Liver (tissue), 9 donors: ENCODE data around the gene IYD. TPM values are rescaled to one million over a fixed set of nuclear protein-coding genes. Genes with fewer than 3 reads are reported as not detected.

Source experiments
- DNase-seq: peaks from one replicate; pipeline ENCODE4 v3.0.0-alpha.2; 2017; ENCODE audit warnings: low spot score
- H3K27ac ChIP-seq, 2 donors: one replicate each; pipeline ENCODE4 v1.7.0; 2013; ENCODE audit warnings: inconsistent platforms in 2 of 2, low read length in 2 of 2, control low read depth in 1 of 2, low read depth in 1 of 2, mild to moderate bottlenecking in 1 of 2
- H3K27me3 ChIP-seq, 4 donors: one replicate each; pipeline versions ENCODE4 v1.6.1 to v1.7.0; 2013; ENCODE audit warnings: low read length in 3 of 4, inconsistent platforms in 1 of 4, mild to moderate bottlenecking in 1 of 4, moderate library complexity in 1 of 4; ENCODE audit not compliant: control insufficient read depth in 4 of 4, insufficient read depth in 4 of 4
- H3K36me3 ChIP-seq, 4 donors: one replicate each; pipeline versions ENCODE4 v1.6.1 to v1.7.0; 2013; ENCODE audit warnings: low read length in 3 of 4, mild to moderate bottlenecking in 3 of 4, low read depth in 1 of 4, moderate library complexity in 1 of 4; ENCODE audit not compliant: control insufficient read depth in 4 of 4, insufficient read depth in 3 of 4
- H3K4me1 ChIP-seq, 4 donors: one replicate each; pipeline versions ENCODE4 v1.6.1 to v1.7.0; 2013; ENCODE audit warnings: low read length in 3 of 4, mild to moderate bottlenecking in 3 of 4, moderate library complexity in 1 of 4; ENCODE audit not compliant: control insufficient read depth in 4 of 4, insufficient read depth in 4 of 4
- H3K4me3 ChIP-seq, 3 donors: one replicate each; pipeline versions ENCODE4 v1.6.1 to v1.7.0; 2013; ENCODE audit warnings: low read length in 3 of 3, control low read depth in 1 of 3, low read depth in 1 of 3, mild to moderate bottlenecking in 1 of 3
- H3K9ac ChIP-seq, 2 donors: one replicate each; pipeline ENCODE4 v1.7.0; 2013; ENCODE audit warnings: low read length in 2 of 2, mild to moderate bottlenecking in 2 of 2, moderate library complexity in 2 of 2, control low read depth in 1 of 2, low read depth in 1 of 2
- H3K9me3 ChIP-seq, 4 donors: one replicate each; pipeline versions ENCODE4 v1.6.1 to v1.7.0; 2013; ENCODE audit warnings: low read length in 3 of 4; ENCODE audit not compliant: control insufficient read depth in 4 of 4
- EGR1 ChIP-seq, 2 donors: IDR thresholded peaks; 2 replicates each; pipeline ENCODE4 v1.6.1; 2016 to 2018; ENCODE audit warnings: antibody characterized with exemption in 2 of 2, low read depth in 2 of 2
- FOXA1 ChIP-seq: IDR thresholded peaks from 2 replicates; pipeline ENCODE4 v1.6.1; 2016; ENCODE audit warnings: antibody characterized with exemption
- FOXA2 ChIP-seq: IDR thresholded peaks from 2 replicates; pipeline ENCODE4 v1.6.1; 2016; ENCODE audit warnings: antibody characterized with exemption
- GABPA ChIP-seq, 2 donors: IDR thresholded peaks in 1 of 2; conservative IDR thresholded peaks in 1 of 2; 2 replicates each; pipeline ENCODE4 v1.6.1; 2016; ENCODE audit warnings: antibody characterized with exemption in 2 of 2, mild to moderate bottlenecking in 1 of 2, moderate library complexity in 1 of 2
- HNF4A ChIP-seq, 2 donors: conservative IDR thresholded peaks; 2 replicates each; pipeline ENCODE4 v1.6.1; 2016; ENCODE audit warnings: antibody characterized with exemption in 2 of 2, mild to moderate bottlenecking in 2 of 2
- HNF4G ChIP-seq: IDR thresholded peaks from 2 replicates; pipeline ENCODE4 v1.6.1; 2016; ENCODE audit warnings: antibody characterized with exemption
- JUND ChIP-seq, 2 donors: IDR thresholded peaks; 2 replicates each; pipeline ENCODE4 v1.6.1; 2016; ENCODE audit warnings: antibody characterized with exemption in 2 of 2
- NR2F2 ChIP-seq: IDR thresholded peaks from 2 replicates; pipeline ENCODE4 v1.6.1; 2016; ENCODE audit warnings: antibody characterized with exemption
- RAD21 ChIP-seq, 2 donors: IDR thresholded peaks; 2 replicates each; pipeline ENCODE4 v1.6.1; 2016; ENCODE audit warnings: antibody characterized with exemption in 2 of 2, mild to moderate bottlenecking in 2 of 2
- RXRA ChIP-seq, 2 donors: IDR thresholded peaks; 2 replicates each; pipeline ENCODE4 v1.6.1; 2017 to 2018; ENCODE audit warnings: antibody characterized with exemption in 2 of 2, mild to moderate bottlenecking in 1 of 2
- SP1 ChIP-seq: IDR thresholded peaks from 2 replicates; pipeline ENCODE4 v1.6.1; 2018; ENCODE audit warnings: antibody characterized with exemption, mild to moderate bottlenecking
- TAF1 ChIP-seq: conservative IDR thresholded peaks from 2 replicates; pipeline ENCODE4 v1.6.1; 2016; ENCODE audit warnings: antibody characterized with exemption, mild to moderate bottlenecking
- YY1 ChIP-seq: IDR thresholded peaks from 2 replicates; pipeline ENCODE4 v1.6.1; 2016; ENCODE audit warnings: antibody characterized with exemption, mild to moderate bottlenecking
- WGBS: extraction: QIAGEN DNeasy Blood & Tissue Kit; methylation state at CpG from one replicate; pipeline ENCODE4 v1.1.7; 2013; 5-methylcytosine and 5-hydroxymethylcytosine counted together
- polyA plus RNA-seq, 2 donors: library from polyadenylated mRNA; stranded (reverse) in 1 of 2; unstranded in 1 of 2; fragments of 200-250 nt in 1 of 2; fragments of >200 nt in 1 of 2; fragmentation: Nextera tagmentation in 1 of 2; extraction: Ambion mirVana in 1 of 2; gene quantifications; one replicate each; pipeline versions ENCODE4 v1.2.1 to v1.2.3, GENCODE V29; 2013 to 2015
- total RNA-seq, 2 donors: library from RNA; depleted of rRNA; stranded (reverse); fragments of >200 nt; gene quantifications; one replicate each; pipeline ENCODE4 v1.2.3, GENCODE V29; 2014
- TF ChIP-seq, protein P1 (sequence below): IDR thresholded peaks from 2 replicates; pipeline ENCODE4 v1.6.1; 2016; ENCODE audit warnings: antibody characterized with exemption
- TF ChIP-seq, protein P2 (sequence below): IDR thresholded peaks from 2 replicates; pipeline ENCODE4 v1.6.1; 2016; ENCODE audit warnings: antibody characterized with exemption
- TF ChIP-seq, protein P3 (sequence below): IDR thresholded peaks from 2 replicates; pipeline ENCODE4 v1.6.1; 2016; ENCODE audit warnings: antibody characterized with exemption
- TF ChIP-seq, protein P4 (sequence below): IDR thresholded peaks from 2 replicates; pipeline ENCODE4 v1.6.1; 2016; ENCODE audit warnings: antibody characterized with exemption, mild to moderate bottlenecking
- TF ChIP-seq, protein P5 (sequence below): fragments of 150-350 bp; IDR thresholded peaks from 2 replicates; pipeline ENCODE4 v1.5.1; 2017; ENCODE audit warnings: improper control_type of control experiment, low read depth, low read length; ENCODE audit not compliant: missing input control
- donor health status: healthy.
- donor health status: healthy.
- donor health status: healthy.
- donor health status: healthy.
- donor health status: healthy.

IYD gene
- total and polyA plus RNA-seq, 4 donors = 1.6 to 6.2 (median 2.6) TPM

DNA sequence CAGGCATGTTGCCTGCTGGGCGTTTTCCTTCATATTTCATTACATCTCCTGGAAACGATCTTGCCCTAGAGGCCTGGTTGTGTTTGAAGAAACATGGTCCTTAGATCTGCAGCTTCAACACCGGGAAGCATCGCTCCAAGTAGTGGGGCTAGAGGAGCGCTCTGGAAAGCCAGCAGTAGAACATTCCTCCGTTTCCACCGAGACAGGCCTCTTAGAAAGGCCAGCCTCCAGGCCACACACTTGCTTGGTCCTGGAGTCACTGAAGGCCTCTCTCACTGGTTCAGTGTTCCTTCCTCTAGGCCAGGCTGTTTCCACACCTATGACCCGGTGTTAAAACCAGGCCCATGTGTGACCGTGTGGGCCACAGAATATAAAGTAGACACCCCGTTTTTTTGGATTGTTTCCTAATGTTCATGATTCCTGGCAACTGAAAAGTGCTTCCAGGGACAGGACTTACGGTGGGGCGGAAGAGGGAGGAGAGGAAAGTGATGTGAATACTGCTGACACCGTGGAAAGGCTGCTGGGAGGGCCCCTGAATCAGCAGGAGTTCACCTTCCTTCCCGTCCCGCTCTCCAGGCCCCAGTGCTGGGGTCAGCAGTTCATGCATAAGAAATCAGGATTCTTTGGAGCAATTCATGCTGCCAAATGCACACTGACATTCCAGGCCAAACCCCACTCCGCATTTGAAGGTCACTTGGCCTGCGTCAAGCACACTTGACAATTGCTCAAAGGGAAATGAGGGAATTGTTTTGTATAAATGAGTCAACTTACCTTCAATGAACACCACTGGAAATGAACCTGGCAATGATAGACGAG, 83.8 kb downstream of the IYD start:
- H3K9ac ChIP-seq = no peak overlapping the region

More for the DNA sequence above, 83.8 kb downstream of the IYD start:
- WGBS = 83% methylated on average over 18 of the region's 18 CpGs
- peaks cover 0 to 10% (median 4%) of the 10 kb centered on the region in 4 donors for H3K4me1 ChIP-seq
- no peaks in the 10 kb centered on the region for H3K36me3 ChIP-seq
- H3K4me3 ChIP-seq = no peak overlapping the region
- DNase-seq = no peak
- H3K27me3 ChIP-seq = no peaks in the 10 kb centered on the region
- TF ChIP-seq, protein P1, sequence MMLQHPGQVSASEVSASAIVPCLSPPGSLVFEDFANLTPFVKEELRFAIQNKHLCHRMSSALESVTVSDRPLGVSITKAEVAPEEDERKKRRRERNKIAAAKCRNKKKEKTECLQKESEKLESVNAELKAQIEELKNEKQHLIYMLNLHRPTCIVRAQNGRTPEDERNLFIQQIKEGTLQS = no peak
- TF ChIP-seq, protein P2, sequence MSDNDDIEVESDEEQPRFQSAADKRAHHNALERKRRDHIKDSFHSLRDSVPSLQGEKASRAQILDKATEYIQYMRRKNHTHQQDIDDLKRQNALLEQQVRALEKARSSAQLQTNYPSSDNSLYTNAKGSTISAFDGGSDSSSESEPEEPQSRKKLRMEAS = peak; percentile 28
- TF ChIP-seq JUND (IDR thresholded peaks at IDR 0.05) (no peak), RXRA (IDR thresholded peaks at IDR 0.05) (peak; percentile 14 to 28), FOXA1 (no peak), RAD21 (IDR thresholded peaks at IDR 0.05) (peak; percentile 25 to 37), TAF1 (no peak), YY1 (no peak), HNF4A (conservative IDR thresholded peaks at IDR 0.05) (no peak), FOXA2 (no peak), HNF4G (no peak), GABPA (IDR thresholded peaks at IDR 0.05 in 1 of 2, conservative IDR thresholded peaks at IDR 0.05 in 1 of 2) (no peak), EGR1 (IDR thresholded peaks at IDR 0.05; ENCODE audit: low read depth in 2 of 2) (no peak), SP1 (peak; percentile 54), NR2F2 (peak; percentile 95)
- TF ChIP-seq, protein P3, sequence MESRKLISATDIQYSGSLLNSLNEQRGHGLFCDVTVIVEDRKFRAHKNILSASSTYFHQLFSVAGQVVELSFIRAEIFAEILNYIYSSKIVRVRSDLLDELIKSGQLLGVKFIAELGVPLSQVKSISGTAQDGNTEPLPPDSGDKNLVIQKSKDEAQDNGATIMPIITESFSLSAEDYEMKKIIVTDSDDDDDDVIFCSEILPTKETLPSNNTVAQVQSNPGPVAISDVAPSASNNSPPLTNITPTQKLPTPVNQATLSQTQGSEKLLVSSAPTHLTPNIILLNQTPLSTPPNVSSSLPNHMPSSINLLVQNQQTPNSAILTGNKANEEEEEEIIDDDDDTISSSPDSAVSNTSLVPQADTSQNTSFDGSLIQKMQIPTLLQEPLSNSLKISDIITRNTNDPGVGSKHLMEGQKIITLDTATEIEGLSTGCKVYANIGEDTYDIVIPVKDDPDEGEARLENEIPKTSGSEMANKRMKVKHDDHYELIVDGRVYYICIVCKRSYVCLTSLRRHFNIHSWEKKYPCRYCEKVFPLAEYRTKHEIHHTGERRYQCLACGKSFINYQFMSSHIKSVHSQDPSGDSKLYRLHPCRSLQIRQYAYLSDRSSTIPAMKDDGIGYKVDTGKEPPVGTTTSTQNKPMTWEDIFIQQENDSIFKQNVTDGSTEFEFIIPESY = no peak
- TF ChIP-seq, protein P4, sequence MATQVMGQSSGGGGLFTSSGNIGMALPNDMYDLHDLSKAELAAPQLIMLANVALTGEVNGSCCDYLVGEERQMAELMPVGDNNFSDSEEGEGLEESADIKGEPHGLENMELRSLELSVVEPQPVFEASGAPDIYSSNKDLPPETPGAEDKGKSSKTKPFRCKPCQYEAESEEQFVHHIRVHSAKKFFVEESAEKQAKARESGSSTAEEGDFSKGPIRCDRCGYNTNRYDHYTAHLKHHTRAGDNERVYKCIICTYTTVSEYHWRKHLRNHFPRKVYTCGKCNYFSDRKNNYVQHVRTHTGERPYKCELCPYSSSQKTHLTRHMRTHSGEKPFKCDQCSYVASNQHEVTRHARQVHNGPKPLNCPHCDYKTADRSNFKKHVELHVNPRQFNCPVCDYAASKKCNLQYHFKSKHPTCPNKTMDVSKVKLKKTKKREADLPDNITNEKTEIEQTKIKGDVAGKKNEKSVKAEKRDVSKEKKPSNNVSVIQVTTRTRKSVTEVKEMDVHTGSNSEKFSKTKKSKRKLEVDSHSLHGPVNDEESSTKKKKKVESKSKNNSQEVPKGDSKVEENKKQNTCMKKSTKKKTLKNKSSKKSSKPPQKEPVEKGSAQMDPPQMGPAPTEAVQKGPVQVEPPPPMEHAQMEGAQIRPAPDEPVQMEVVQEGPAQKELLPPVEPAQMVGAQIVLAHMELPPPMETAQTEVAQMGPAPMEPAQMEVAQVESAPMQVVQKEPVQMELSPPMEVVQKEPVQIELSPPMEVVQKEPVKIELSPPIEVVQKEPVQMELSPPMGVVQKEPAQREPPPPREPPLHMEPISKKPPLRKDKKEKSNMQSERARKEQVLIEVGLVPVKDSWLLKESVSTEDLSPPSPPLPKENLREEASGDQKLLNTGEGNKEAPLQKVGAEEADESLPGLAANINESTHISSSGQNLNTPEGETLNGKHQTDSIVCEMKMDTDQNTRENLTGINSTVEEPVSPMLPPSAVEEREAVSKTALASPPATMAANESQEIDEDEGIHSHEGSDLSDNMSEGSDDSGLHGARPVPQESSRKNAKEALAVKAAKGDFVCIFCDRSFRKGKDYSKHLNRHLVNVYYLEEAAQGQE = peak; percentile 60
- TF ChIP-seq, protein P5, sequence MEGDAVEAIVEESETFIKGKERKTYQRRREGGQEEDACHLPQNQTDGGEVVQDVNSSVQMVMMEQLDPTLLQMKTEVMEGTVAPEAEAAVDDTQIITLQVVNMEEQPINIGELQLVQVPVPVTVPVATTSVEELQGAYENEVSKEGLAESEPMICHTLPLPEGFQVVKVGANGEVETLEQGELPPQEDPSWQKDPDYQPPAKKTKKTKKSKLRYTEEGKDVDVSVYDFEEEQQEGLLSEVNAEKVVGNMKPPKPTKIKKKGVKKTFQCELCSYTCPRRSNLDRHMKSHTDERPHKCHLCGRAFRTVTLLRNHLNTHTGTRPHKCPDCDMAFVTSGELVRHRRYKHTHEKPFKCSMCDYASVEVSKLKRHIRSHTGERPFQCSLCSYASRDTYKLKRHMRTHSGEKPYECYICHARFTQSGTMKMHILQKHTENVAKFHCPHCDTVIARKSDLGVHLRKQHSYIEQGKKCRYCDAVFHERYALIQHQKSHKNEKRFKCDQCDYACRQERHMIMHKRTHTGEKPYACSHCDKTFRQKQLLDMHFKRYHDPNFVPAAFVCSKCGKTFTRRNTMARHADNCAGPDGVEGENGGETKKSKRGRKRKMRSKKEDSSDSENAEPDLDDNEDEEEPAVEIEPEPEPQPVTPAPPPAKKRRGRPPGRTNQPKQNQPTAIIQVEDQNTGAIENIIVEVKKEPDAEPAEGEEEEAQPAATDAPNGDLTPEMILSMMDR = no peak
- no peaks in the 10 kb centered on the region for H3K9me3 ChIP-seq
- H3K27ac ChIP-seq = peak overlapping the region in 1 of 2 donors; percentile 24
